CD14-positive monocyte (primary cell): ENCODE results near the gene KCNH5. TPM values are rescaled to one million over a fixed set of nuclear protein-coding genes. Genes with fewer than 3 reads are reported as not detected.

Experiments
- DNase-seq, 3 donors: peaks; one replicate each; pipeline ENCODE4 v3.0.0-alpha.2; 2011 to 2022
- H2AFZ ChIP-seq: 2 replicates; pipeline ENCODE4 v1.6.0; 2012; ENCODE audit warnings: mild to moderate bottlenecking, low read depth, low read length, inconsistent platforms; ENCODE audit not compliant: insufficient read depth, poor library complexity, severe bottlenecking
- H3K27ac ChIP-seq, 2 donors: 1 replicate in 1 of 2; 2 replicates in 1 of 2; pipeline ENCODE4 v1.5.1; 2012 to 2013; ENCODE audit warnings: low read length in 2 of 2, control low read depth in 1 of 2, inconsistent platforms in 1 of 2, low read depth in 1 of 2, mild to moderate bottlenecking in 1 of 2
- H3K27me3 ChIP-seq, 2 donors: one replicate each; pipeline versions ENCODE4 v1.6.0 to v1.6.1; 2011 to 2013; ENCODE audit warnings: low read length in 2 of 2; ENCODE audit not compliant: control insufficient read depth in 2 of 2, insufficient read depth in 2 of 2
- H3K36me3 ChIP-seq, 2 donors: replicated peaks in 1 of 2; 1 replicate in 1 of 2; 2 replicates in 1 of 2; pipeline versions ENCODE4 v1.5.1 to v1.6.1; 2012 to 2013; ENCODE audit warnings: low read length in 2 of 2, control low read depth in 1 of 2, inconsistent platforms in 1 of 2, mild to moderate bottlenecking in 1 of 2; ENCODE audit not compliant: insufficient read depth in 2 of 2, control insufficient read depth in 1 of 2
- H3K4me1 ChIP-seq, 2 donors: 1 replicate in 1 of 2; 2 replicates in 1 of 2; pipeline versions ENCODE4 v1.5.1 to v1.6.1; 2012 to 2013; ENCODE audit warnings: low read length in 2 of 2, control low read depth in 1 of 2, inconsistent platforms in 1 of 2, mild to moderate bottlenecking in 1 of 2, moderate library complexity in 1 of 2; ENCODE audit not compliant: insufficient read depth in 2 of 2, control insufficient read depth in 1 of 2
- H3K4me2 ChIP-seq: replicated peaks from 2 replicates; pipeline ENCODE3; 2012; ENCODE audit warnings: low read length, moderate library complexity, mild to moderate bottlenecking; ENCODE audit not compliant: poor library complexity, severe bottlenecking; ENCODE audit errors: extremely low read depth
- H3K4me3 ChIP-seq, 3 experiments: fragments of 200-600 bp in 1 of 3; sonication (generic) in 1 of 3; replicated peaks in 1 of 3; 1 replicate in 2 of 3; 2 replicates in 1 of 3; pipeline ENCODE4 v1.5.1; 2011 to 2013; ENCODE audit warnings: low read length in 3 of 3, mild to moderate bottlenecking in 3 of 3, control low read depth in 2 of 3, low read depth in 2 of 3, inconsistent platforms in 1 of 3, moderate library complexity in 1 of 3
- H3K79me2 ChIP-seq: 2 replicates; pipeline ENCODE4 v1.6.0; 2012; ENCODE audit warnings: mild to moderate bottlenecking, control low read depth, inconsistent platforms, low read length, moderate library complexity; ENCODE audit not compliant: insufficient read depth
- H3K9ac ChIP-seq: 2 replicates; pipeline ENCODE4 v1.6.0; 2017; ENCODE audit warnings: low read length, mild to moderate bottlenecking; ENCODE audit not compliant: insufficient read depth, poor library complexity, severe bottlenecking
- H3K9me3 ChIP-seq, 2 donors: replicated peaks in 1 of 2; 1 replicate in 1 of 2; 2 replicates in 1 of 2; pipeline versions ENCODE4 v1.5.1 to v1.6.1; 2012 to 2013; ENCODE audit warnings: low read length in 2 of 2, control low read depth in 1 of 2; ENCODE audit not compliant: control insufficient read depth in 1 of 2, insufficient read depth in 1 of 2
- H4K20me1 ChIP-seq: 2 replicates; pipeline ENCODE4 v1.6.0; 2012; ENCODE audit warnings: mild to moderate bottlenecking, low read length, control low read depth, moderate library complexity; ENCODE audit not compliant: insufficient read depth
- H3K27ac Mint-ChIP-seq, 7 donors: one replicate each; pipeline ENCODE4 v1.8.0; 2020; ENCODE audit warnings: mild to moderate bottlenecking in 7 of 7, mixed read lengths in 7 of 7, moderate library complexity in 6 of 7, inconsistent platforms in 2 of 7
- H3K27me3 Mint-ChIP-seq, 3 donors: one replicate each; pipeline ENCODE4 v1.8.0; 2021 to 2022; ENCODE audit warnings: low read depth in 3 of 3, mild to moderate bottlenecking in 3 of 3, mixed read lengths in 3 of 3, moderate library complexity in 3 of 3, inconsistent platforms in 1 of 3
- H3K36me3 Mint-ChIP-seq, 2 donors: one replicate each; pipeline ENCODE4 v1.8.0; 2020; ENCODE audit warnings: mixed read lengths in 2 of 2, inconsistent platforms in 1 of 2, mild to moderate bottlenecking in 1 of 2
- H3K4me1 Mint-ChIP-seq: one replicate; pipeline ENCODE4 v1.8.0; 2020; ENCODE audit warnings: mild to moderate bottlenecking, mixed read lengths
- H3K4me3 Mint-ChIP-seq, 2 donors: one replicate each; pipeline ENCODE4 v1.8.0; 2020; ENCODE audit warnings: mild to moderate bottlenecking in 2 of 2, mixed read lengths in 2 of 2, moderate library complexity in 1 of 2
- H3K9me3 Mint-ChIP-seq, 7 donors: one replicate each; pipeline ENCODE4 v1.8.0; 2020 to 2022; ENCODE audit warnings: mixed read lengths in 7 of 7, mild to moderate bottlenecking in 6 of 7, moderate library complexity in 6 of 7, inconsistent platforms in 2 of 7
- CTCF ChIP-seq: fragments of 200-600 bp; IDR thresholded peaks from one replicate; pipeline ENCODE4 v1.8.0; 2022; ENCODE audit warnings: antibody characterized with exemption, mild to moderate bottlenecking
- WGBS: methylation state at CpG from one replicate; pipeline ENCODE4 v1.1.5; 2013; ENCODE audit warnings: missing lambda C conversion rate; ENCODE audit not compliant: insufficient coverage; 5-methylcytosine and 5-hydroxymethylcytosine counted together
- intact Hi-C, 2 donors: fragments of 100-400 bp; cut with micrococcal nuclease; formaldehyde crosslinking; loops; one replicate each; pipeline versions ENCODE4 v1.15.0 to v1.15.1; 2023
- polyA plus RNA-seq, 3 donors: library from polyadenylated mRNA; depleted of rRNA in 1 of 3; unstranded in 2 of 3; stranded (reverse) in 1 of 3; fragments of 300-500 nt in 2 of 3; fragments of >200 nt in 1 of 3; fragmentation: Illumina TruSeq in 2 of 3; gene quantifications; 1 replicate in 2 of 3; 2 replicates in 1 of 3; pipeline ENCODE4 v1.2.3, GENCODE V29; 2012 to 2021

KCNH5 gene
- polyA plus RNA-seq, 3 donors: not detected

DNA sequence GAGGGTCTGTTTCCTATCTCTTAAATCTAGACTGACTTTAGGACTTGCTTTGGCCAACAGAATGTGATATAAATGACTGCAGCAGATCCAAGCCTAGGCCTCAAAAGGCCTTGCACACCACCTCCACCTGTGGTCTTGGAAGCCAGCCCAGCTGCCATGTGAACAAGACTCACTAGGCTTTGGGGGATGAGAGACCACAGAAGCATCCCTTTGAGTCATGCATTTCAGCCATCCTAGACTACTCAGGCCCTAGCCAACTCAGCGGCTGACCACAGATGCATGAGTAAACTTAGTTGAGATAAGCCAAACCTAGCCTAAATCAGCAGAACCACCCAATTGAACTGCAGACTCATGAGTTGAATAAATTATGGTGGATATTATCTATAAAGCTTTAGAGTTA, 87.7 kb downstream of the KCNH5 start:
- Histone ChIP-seq H4K20me1 (no peaks in the 10 kb centered on the region), H3K79me2 (no peaks in the 10 kb centered on the region), H3K36me3 (no peaks in the 10 kb centered on the region), H3K9me3 (no peaks in the 10 kb centered on the region), H3K9ac (no peak overlapping the region), H3K4me3 (no peak overlapping the region), H3K27ac (no peak overlapping the region), H3K4me1 (no peaks in the 10 kb centered on the region), H3K27me3 (no peaks in the 10 kb centered on the region), H3K4me2 (no peak overlapping the region), H2AFZ (no peak overlapping the region)
- Mint-ChIP-seq H3K27me3 (peaks cover 2 to 3% (median 2%) of the 10 kb centered on the region in 3 donors), H3K27ac (no peak overlapping the region), H3K4me3 (no peak overlapping the region), H3K9me3 (peaks cover 0 to 8% (median 2%) of the 10 kb centered on the region in 7 donors), H3K36me3 (no peaks in the 10 kb centered on the region), H3K4me1 (no peaks in the 10 kb centered on the region)
- DNase-seq: no peak
- WGBS: no CpG with 5 or more reads among the region's 1 CpG
- TF ChIP-seq CTCF: no peak
- intact Hi-C loops: no loop called here

GRCh38 chr14:62956413-62956812, 88.8 kb downstream of the KCNH5 start:
- DNase-seq: no peak
- Histone ChIP-seq H2AFZ (no peak overlapping the region), H3K27ac (no peak overlapping the region), H3K9me3 (no peaks in the 10 kb centered on the region), H3K9ac (no peak overlapping the region), H3K36me3 (no peaks in the 10 kb centered on the region), H3K4me3 (no peak overlapping the region), H3K4me1 (no peaks in the 10 kb centered on the region), H3K79me2 (no peaks in the 10 kb centered on the region), H3K4me2 (no peak overlapping the region), H4K20me1 (no peaks in the 10 kb centered on the region), H3K27me3 (no peaks in the 10 kb centered on the region)
- Mint-ChIP-seq H3K4me1 (no peaks in the 10 kb centered on the region), H3K27me3 (peaks cover 2 to 4% (median 3%) of the 10 kb centered on the region in 3 donors), H3K27ac (no peak overlapping the region), H3K36me3 (no peaks in the 10 kb centered on the region), H3K4me3 (no peak overlapping the region), H3K9me3 (peaks cover 0 to 3% (median 2%) of the 10 kb centered on the region in 7 donors)
- no peak for TF ChIP-seq CTCF
- intact Hi-C loops: no loop called here
- no CpG with 5 or more reads among the region's 2 CpGs for WGBS
